ENCODE results near the gene P2RX5.

The P2RX5 gene

GRCh38 chr17:3665834-3666233 is 30.1 kb downstream of the P2RX5 start:
- no peak for DNase-seq (ENCODE audit: low read depth)
- TF ChIP-seq CTCF (IDR thresholded peaks at IDR 0.05; ENCODE audit: insufficient read depth, low read depth, low read length, missing control alignments) = no peak
- peak overlapping the region; percentile 38 for H3K4me3 ChIP-seq (ENCODE audit: low read length)

- TF ChIP-seq CTCF (IDR thresholded peaks at IDR 0.05; ENCODE audit: insufficient read depth, low read depth, low read length, missing control alignments) = no peak
- H3K4me3 ChIP-seq (ENCODE audit: low read length) = no peak overlapping the region
- no peak for DNase-seq (ENCODE audit: low read depth)
Observed at GRCh38 chr17:3663102-3664011, 32.6 kb downstream of the P2RX5 start.

- no peak for DNase-seq (ENCODE audit: low read depth)
- no peak for TF ChIP-seq CTCF (IDR thresholded peaks at IDR 0.05; ENCODE audit: insufficient read depth, low read depth, low read length, missing control alignments)
- no peak overlapping the region for H3K4me3 ChIP-seq (ENCODE audit: low read length)
Observed at GRCh38 chr17:3660311-3660891, 35.6 kb downstream of the P2RX5 start.

GRCh38 chr17:3659541-3660111 is 36.3 kb downstream of the P2RX5 start:
- peak; percentile 76 for DNase-seq (ENCODE audit: low read depth)
- no peak for TF ChIP-seq CTCF (IDR thresholded peaks at IDR 0.05; ENCODE audit: insufficient read depth, low read depth, low read length, missing control alignments)

GRCh38 chr17:3658784-3659449 is 37.0 kb downstream of the P2RX5 start:
- H3K4me3 ChIP-seq (ENCODE audit: low read length) = no peak overlapping the region
- TF ChIP-seq CTCF (IDR thresholded peaks at IDR 0.05; ENCODE audit: insufficient read depth, low read depth, low read length, missing control alignments) = no peak
- DNase-seq (ENCODE audit: low read depth) = no peak

More at GRCh38 chr17:3659541-3660111, 36.3 kb downstream of the P2RX5 start:
- no peak overlapping the region for H3K4me3 ChIP-seq (ENCODE audit: low read length)

- no peak for TF ChIP-seq CTCF (IDR thresholded peaks at IDR 0.05; ENCODE audit: insufficient read depth, low read depth, low read length, missing control alignments)
- no peak overlapping the region for H3K4me3 ChIP-seq (ENCODE audit: low read length)
- no peak for DNase-seq (ENCODE audit: low read depth)
Observed at GRCh38 chr17:3657874-3658783, 37.8 kb downstream of the P2RX5 start.
